GM19238 (cell line): ENCODE results near the gene MTOR.
"Not testable (repeated sequence)": the region's sequence is repeated elsewhere in the genome, so short reads cannot be mapped to it uniquely, and the experiment has no call there.

Experiments used
- DNase-seq: peaks from one replicate; pipeline ENCODE4 v3.0.0; 2011; ENCODE audit warnings: low spot score; ENCODE audit not compliant: insufficient read length

Gene MTOR

GRCh38 chr1:11182884-11183283, 79.5 kb downstream of the MTOR start:
- no peak for DNase-seq

- DNase-seq: no peak
Observed at GRCh38 chr1:11180342-11180744, 82.0 kb downstream of the MTOR start.

- not testable (repeated sequence) for DNase-seq
Observed at GRCh38 chr1:11179749-11180148, 82.6 kb downstream of the MTOR start.

- no peak for DNase-seq
Observed at GRCh38 chr1:11179125-11179524, 83.2 kb downstream of the MTOR start.

GRCh38 chr1:11178021-11179015, 84.0 kb downstream of the MTOR start:
- DNase-seq: no peak

GRCh38 chr1:11176081-11176706, 86.2 kb downstream of the MTOR start:
- DNase-seq: no peak

GRCh38 chr1:11175461-11175860, 86.9 kb downstream of the MTOR start:
- no peak for DNase-seq

- DNase-seq: no peak
Observed at GRCh38 chr1:11174261-11174942, 87.9 kb downstream of the MTOR start.

- DNase-seq: no peak
Observed at GRCh38 chr1:11170102-11170501, 92.2 kb downstream of the MTOR start.

- no peak for DNase-seq
Observed at GRCh38 chr1:11169202-11169601, 93.1 kb downstream of the MTOR start.

GRCh38 chr1:11168731-11169130, 93.6 kb downstream of the MTOR start:
- DNase-seq: no peak

- not testable (repeated sequence) for DNase-seq
Observed at GRCh38 chr1:11166744-11167143, 95.6 kb downstream of the MTOR start.

GRCh38 chr1:11162752-11163151, 99.6 kb downstream of the MTOR start:
- not testable (repeated sequence) for DNase-seq

- no peak for DNase-seq
Observed at GRCh38 chr1:11158720-11159321, 103.5 kb downstream of the MTOR start.

GRCh38 chr1:11158291-11158690, 104.1 kb downstream of the MTOR start:
- no peak for DNase-seq

GRCh38 chr1:11157867-11158266, 104.5 kb downstream of the MTOR start:
- DNase-seq: no peak

GRCh38 chr1:11157394-11157793, 105.0 kb downstream of the MTOR start:
- DNase-seq: no peak

- DNase-seq: no peak
Observed at GRCh38 chr1:11156963-11157362, 105.4 kb downstream of the MTOR start.

GRCh38 chr1:11156441-11156840, 105.9 kb downstream of the MTOR start:
- no peak for DNase-seq

GRCh38 chr1:11153184-11153583, 109.2 kb downstream of the MTOR start:
- DNase-seq: no peak

- no peak for DNase-seq
Observed at GRCh38 chr1:11152755-11153154, 109.6 kb downstream of the MTOR start.
